GM18520 (cell line): ENCODE data around the gene LRRC26.

Experiments used
- ATAC-seq: cut with Tn5 transposase; IDR thresholded peaks from one replicate; pipeline ENCODE4 v1.9.1; 2021; ENCODE audit not compliant: unreplicated experiment

The LRRC26 gene

DNA sequence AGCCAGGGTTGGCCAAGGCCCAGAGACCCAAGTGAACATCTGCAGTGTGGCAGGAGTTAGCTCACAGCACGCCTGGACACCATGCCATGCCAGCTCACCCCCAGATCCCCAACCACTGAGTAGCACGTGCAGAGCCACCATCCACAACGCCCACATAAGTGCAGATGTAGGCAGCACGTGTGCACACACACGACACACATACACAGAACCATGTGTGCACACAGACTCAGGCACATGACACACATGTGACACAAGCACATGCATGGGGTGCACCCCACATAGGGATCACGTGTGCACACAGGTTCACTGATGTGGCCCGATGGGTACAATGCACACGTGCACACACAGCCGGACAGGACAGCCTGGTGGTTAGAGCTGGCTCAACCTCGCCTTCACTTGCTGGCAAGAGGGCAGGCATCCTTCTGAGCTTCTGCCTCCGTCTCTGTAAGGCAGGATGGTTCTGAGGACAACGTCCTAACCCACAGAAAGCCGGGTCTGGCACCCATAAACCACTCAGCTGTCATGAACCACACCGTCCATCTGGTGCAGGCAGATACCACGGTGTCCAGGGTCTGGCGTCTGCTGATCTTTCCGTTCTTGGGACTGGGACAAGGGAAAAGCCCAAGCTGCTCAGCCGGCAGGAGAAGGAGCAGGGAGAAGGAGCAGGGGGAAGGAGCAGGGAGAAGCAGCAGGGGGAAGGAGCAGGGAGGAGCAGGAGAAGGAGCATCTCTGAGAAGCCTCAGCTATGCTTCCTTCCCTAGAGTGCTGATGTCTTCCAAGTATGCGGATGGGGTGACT, 12.0 kb downstream of the LRRC26 start:
- ATAC-seq, result no peak

DNA sequence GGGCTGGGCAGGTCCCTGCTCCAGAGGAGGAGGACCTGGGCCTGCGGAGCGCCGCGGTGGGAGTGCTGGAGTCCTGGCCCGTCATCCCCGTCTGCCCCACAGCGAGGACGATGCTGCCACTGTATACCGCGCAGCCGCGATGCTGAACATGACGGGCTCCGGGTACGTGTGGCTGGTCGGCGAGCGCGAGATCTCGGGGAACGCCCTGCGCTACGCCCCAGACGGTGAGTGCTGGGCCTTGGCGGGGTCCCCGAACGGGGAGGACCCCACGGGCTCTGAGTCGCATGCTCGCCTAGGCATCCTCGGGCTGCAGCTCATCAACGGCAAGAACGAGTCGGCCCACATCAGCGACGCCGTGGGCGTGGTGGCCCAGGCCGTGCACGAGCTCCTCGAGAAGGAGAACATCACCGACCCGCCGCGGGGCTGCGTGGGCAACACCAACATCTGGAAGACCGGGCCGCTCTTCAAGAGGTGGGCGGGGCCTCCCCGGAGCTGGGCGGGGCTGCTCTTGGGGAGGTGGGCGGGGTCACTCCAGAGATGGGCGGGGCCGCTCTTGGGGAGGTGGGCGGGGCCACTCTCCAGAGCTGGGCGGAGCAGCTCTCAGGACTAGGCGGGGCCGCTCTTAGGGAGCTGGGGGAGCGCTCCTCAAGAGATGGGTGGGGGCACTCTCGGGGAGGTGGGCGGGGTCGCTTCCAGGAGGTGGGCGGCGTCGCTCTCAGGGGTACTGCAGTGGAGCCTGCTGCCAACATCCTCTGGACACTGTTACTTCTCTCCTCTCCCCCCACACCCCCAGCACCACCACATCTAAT, 13.1 kb downstream of the LRRC26 start:
- no peak for ATAC-seq

DNA sequence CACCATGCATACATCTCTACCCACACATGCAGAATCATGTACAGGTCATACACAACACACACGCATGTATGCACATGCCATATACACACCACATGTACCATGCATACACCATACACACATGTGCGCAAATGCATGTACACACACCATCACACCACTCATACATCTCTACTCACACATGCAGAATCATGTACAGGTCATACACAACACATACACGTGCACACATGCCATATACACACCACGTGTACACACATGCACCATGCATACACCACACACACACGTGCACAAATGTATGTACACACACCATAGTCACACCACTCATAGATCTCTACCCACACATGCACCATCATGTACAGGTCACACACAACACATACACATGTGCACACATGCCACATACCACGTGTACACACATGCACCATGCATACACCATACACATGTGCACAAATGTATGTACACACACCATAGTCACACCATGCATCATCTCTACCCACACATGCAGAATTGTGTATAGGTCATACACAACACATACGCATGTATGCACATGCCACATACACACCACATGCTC, 16.9 kb downstream of the LRRC26 start:
- no peak for ATAC-seq

DNA sequence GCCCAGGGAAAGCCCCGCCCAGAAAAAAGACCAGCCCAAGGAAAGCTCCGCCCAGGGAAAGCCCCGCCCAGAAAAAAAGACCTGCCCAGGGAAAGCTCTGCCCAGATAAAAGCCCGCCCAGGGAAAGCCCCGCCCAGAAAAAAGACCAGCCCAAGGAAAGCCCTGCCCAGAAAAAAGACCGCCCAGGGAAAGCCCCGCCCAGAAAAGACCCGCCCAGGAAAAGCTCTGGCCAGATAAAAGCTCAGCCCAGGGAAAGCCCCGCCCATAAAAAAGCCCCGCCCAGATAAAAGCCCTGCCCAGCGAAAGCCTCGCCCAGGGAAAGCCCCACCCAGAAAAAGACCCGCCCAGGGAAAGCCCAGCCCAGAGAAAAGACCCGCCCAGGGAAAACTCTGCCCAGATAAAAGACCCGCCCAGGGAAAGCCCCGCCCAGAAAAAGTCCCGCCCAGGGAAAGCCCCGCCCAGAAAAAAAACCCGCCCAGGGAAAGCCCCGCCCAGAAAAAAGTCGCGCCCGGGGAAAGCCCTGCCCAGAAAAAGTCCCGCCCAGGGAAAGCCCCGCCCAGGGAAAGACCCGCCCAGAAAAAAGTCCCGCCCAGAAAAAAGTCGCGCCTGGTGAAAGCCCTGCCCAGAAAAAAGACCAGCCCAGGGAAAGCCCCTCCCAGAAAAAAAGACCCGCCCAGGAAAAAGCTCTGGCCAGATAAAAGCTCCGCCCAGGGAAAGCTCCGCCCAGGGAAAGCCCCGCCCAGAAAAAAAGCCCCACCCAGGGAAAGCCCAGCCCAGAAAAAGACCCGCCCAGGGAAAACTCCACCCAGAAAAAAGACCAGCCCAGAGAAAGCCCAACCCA, 19.0 kb downstream of the LRRC26 start:
- ATAC-seq, result no peak

DNA sequence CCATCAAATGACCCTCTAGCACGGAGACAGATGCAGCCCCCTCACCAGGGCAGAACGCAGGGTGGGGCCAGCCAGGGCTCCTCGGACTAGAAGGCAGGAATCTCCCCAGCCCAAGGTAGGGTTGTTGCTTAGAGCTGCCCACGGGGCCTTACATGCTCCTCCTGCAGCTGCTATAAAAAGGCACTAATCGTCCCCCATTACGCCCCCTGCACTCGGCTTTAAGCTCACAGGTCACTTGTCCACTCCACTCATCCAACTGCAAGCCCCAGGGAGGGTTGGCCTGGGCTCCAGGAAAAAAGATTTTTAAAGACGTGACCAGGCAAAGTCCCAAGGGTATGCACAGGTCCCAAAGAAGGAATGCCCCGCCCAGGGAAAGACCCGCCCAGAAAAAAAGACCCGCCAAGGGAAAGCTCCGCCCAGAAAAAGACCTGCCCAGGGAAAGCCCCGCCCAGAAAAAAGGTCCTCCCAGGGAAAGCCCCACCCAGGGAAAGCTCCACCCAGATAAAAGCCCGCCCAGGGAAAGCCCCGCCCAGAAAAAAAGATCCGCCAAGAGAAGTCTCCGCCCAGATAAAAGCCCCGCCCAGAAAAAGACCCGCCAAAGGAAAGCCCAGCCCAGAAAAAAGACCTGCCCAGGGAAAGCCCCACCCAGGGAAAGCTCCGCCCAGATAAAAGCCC, 19.8 kb downstream of the LRRC26 start:
- no peak for ATAC-seq

DNA sequence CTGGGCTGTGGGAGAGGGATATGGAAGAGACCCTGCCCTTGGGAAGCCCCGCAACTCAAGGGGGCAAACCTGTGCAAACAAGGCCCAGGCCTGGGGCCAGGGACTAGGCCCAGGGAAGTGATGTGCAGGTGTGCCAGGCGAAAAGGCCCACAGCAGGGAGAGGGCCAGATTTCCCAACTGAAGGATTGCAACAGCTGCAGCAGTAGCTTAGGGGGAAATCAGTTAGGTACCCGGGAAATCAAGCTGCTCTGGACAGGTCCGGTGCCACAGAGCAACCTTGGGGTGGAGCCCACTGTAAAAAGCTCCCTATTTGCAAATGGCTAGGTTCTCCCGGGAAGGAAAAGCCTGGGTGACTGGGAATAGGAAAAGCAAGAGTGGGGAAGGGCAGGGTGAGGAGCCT, 20.5 kb downstream of the LRRC26 start:
- ATAC-seq, result no peak

DNA sequence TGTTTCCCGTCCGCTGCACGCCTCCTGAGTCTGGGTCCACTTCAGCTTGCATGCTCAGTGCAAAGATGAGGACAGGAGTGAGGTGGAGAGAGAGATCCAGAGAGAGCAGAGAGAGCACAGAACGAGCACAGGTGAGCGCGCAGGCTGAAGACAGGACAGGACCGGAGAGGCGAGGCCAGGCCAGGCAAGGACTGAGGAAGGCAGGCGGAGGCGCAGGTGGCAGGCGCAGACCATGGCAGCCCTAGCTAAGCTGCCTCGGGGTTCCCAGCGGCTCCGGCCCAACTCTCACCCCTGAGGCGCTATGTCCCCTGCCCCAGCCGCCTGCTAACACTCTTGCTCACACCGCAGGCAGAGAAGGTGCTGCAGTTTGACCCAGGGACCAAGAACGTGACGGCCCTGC, 21.2 kb downstream of the LRRC26 start:
- ATAC-seq, result no peak

DNA sequence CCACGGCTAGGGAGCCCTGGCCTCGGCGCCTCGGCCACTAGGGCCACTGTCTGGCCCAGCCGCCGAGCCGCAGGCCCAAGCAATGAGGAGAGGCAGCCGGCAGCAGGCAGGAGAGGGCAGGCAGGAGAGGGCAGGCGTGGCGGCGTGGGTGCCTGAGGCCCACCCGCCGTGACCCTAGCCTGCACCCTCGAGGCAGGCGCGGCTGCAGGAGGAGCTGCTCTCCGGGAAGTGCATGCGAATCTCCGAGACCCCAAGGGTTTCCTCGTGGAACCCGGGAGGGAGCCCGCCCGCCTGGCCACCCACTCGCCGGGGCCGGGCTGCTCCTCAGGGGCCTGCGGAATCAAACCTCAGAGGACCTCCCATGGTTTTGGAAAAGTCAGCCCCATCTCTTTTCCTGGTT, 21.6 kb downstream of the LRRC26 start:
- ATAC-seq, result no peak

DNA sequence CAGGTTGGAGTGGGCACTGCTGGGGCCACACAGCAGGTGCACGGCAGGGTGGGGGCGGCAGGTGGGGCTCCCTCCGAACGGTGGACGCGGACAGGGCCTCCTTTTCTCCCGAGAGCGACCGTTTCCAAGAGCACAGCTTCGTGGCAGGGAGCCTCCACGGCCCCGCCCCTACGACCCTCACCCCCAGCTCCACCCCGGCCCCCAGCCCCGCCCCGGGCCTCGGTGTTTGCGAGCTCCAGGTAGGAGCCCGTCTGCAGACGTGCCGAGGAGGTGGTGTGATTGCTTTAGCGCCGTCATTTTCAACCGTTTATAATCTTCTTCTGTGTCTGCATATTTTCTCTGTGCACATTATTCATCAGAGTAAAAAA, 22.1 kb downstream of the LRRC26 start:
- no peak for ATAC-seq

DNA sequence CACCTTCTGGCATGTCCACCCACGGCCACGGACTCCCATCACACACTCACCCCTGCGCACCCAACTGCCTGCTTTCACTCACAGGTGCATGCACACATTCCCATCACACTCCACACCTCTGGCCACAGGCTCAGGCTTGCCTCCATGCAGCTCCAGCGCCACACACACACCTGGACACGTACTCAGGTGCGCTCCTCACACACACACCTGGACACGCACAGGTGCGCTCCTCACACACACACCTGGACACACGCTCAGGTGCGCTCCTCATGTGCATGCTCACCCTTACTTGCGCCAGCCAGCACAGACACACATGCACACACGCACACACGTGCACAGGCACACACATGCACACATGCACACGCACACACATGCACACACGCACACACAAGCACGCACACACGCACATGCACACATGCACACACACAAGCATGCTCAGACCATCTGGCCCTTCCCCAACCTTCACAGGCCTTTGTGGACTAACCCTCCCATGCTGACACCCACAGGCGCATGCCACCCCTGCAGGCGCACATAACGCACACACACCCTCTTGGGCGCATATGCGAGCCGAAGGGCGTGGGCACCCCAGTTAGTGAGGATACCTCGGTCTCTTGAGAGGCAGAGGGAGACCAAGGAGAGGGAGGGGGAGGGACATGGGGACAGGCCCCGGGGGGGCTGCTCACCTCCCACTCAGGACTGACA, 22.6 kb downstream of the LRRC26 start:
- ATAC-seq, result no peak

DNA sequence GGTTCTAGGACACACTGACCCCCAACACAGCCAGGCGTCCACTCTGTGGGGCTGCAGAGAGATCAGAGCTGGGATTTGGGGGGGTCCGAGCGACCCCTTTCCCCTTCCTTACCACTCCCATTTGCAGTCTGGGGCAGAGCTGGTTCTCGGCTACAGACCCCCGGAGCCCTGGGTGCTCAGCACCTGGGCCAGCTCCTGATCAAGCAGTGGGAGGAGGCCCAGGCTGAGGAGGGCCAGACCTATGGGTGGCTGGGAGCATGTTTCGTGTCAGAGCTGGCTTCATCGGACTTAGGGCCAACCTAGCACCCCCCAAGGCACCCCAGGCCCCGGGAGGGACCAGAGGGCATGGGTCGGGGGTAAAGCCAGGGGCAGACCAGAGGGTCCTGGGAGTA, 23.3 kb downstream of the LRRC26 start:
- ATAC-seq, result no peak

DNA sequence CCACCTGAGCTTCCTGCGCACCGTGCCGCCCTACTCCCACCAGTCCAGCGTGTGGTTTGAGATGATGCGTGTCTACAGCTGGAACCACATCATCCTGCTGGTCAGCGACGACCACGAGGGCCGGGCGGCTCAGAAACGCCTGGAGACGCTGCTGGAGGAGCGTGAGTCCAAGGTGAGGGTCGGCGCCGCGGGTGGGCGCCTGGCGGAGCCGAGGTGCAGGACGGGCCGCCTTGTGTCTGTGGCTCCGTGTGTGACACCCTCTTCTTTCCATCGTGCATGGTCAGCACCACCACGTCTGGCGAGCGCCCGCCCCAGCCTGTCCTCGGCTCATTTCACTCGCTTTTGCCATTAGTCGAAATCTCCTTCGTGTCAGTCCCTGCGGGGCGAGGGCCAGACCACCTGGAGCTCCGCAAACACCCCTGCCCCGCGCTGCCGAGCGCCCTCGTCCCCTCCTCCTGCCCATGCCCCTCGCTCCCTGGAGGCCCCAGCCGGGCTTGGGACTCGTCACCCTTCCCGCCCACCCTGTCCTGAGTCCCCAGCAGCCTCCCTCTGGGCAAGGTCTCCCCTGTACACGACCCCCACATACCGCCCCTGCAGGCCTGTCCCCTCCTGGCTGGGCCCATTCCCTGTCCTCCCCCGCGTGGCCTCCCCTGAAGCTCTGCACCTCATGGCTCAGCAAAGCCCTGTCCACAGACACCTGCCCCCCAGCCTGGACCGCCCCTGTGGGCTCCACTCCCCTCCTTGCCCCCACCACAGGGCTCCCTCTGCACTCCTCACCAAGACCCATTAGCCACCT, 23.9 kb downstream of the LRRC26 start:
- ATAC-seq, result no peak

DNA sequence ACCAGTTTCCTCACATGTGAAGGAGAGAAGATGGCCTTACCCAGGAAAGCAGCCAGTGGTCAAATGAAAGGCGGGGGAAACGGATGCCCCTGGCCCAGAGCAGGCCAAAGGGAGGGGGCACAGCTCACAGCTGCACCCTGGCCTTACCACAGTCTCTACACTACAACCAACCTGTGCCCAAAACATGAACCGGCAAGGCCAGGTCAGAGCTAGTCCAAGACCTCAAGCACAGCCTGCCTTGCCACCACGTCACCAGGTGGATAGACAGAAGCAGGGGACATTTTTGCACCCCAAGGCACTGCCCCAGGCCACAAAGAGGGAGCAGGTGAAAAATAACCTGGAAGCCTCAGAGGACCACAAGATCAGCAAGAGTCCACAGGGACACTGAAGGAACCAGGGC, 26.4 kb downstream of the LRRC26 start:
- no peak for ATAC-seq

DNA sequence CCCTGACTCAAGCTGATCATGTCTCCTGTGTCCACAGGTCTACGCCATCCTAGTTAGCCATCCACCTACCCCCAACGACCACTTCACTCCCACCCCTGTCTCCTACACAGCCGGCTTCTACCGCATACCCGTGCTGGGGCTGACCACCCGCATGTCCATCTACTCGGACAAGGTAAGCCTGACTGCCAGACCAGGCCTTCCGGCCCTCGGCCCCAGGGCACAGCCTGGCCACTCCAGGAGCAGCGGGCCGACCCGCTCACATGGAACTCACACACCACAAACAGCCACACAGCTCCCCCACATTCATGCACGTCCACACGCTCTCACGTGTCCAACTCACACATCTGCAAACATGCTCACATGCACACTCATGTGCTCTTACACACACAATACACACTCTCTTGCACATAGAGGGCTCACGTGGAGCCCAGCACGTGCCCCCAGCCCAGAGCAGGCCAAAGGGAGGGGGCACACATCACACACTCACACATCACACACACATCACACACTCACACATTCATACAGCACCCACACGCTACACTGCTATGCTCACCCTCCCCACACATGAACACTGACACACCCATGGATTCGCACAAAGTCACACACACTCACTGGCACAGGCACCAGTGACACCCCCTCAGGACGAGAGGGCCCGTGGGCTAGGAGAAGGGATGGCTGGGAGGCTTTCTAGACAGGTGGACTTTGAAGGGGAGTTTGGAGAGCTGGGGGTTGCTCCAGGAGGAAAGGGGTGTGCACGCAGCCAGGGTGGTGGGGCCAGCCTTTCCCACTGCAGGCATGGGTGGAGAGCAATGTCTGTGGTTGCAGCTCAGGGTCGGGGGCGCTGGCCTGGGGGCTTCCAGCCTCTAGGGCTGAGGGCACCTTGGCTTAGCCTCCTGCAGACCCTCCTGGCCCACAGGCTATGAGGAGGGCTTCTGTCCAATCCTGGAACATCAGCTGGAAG, 27.6 kb downstream of the LRRC26 start:
- no peak for ATAC-seq

DNA sequence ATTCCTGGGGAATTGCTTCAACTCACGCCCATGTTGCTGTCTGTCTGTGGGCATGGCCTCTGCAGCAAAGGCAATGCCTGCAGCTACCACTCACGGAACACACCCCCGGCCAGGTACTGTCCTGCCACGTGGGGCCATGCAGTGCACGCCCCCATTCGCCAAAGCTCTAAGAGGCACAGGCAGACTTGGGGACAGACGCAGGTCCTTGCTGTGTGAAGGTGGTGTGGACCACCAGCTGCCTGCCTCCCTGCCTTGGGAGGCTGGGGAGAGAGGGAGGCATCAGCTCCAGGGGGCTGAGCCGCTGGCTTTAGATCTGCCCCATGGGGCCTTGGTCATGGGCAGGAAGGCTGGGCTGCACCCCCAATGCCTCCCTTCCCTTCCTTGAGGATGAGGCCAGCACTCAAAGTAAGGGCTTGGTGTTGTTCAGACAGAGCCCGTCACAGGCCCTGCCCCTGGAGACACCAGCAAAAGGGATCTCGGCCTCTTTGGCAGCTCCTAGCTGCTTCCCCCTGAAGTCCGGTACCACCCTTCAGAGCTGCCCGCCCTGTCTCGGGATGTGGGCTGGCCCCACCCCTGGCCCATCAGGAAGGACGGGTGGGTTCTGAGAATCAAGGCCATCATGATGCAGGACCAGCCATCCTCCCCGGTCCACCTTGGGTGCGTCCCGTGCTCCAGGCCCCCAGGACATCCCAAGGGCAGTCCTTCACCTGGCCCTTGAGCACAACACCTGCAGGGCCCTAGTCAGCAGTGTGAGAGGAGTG, 28.6 kb downstream of the LRRC26 start:
- no peak for ATAC-seq

DNA sequence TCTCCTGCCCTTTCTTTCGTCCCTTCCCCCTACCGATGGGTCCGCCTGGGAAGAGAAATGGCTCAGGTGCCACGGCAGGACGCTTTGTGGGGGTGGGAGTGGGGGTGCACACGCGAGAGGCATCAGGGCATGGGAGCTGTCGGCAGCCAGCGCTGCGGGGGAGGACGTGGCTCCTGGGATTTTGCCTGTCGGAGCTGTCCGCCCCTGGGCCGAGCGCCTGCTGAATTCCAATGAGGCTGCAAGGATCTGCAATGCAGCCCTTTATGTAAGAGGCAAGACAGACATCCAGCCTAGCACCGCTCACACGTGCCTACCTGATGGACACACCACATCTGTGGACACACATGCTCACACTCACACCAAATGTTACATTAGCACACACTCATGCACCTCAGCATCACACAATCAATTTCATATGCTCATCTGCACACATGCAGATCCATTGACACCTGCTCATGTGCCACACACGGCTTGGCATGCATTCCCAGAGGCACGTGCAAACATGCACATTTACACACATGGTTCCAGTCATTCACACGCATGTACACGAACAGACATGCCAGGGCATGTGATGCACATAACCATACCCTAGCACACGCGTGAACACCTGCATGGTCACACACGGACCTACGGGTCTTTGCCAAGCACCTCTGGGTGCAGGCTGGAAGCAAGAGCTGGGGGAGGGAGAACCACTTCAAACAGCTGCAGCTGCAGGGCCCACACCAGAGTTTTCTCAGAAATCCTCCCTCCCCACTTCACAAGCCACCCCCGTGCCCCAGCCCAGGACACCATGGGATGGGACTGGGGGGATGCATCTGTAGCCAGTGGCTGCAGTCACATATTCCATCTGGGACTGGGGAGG, 29.5 kb downstream of the LRRC26 start:
- ATAC-seq, result no peak
